Thoracic aorta (tissue), 2 donors: Measurements from ENCODE around the gene TRIM2. TPM values are rescaled to one million over a fixed set of nuclear protein-coding genes. Genes with fewer than 3 reads are reported as not detected.
A peak's percentile ranks its signal among the peaks of the same experiment; 100 is the strongest.

Experiments used
- ATAC-seq: fragments of 150-250 bp; one replicate; pipeline ENCODE4 v1.8.0; 2017; ENCODE audit warnings: low read depth; ENCODE audit not compliant: insufficient number of reproducible peaks, low FRiP score
- DNase-seq: peaks from one replicate; pipeline ENCODE4 v3.0.0-alpha.2; 2020; ENCODE audit warnings: low spot score
- H3K27ac ChIP-seq, 2 donors: fragments of 200-600 bp; sonication (generic); 1 replicate in 1 of 2; 2 replicates in 1 of 2; pipeline ENCODE4 v1.5.1; 2016; ENCODE audit warnings: mild to moderate bottlenecking in 2 of 2, moderate library complexity in 2 of 2
- H3K27me3 ChIP-seq: fragments of 200-600 bp; sonication (generic); replicated peaks from 2 replicates; pipeline ENCODE4 v1.6.0; 2016; ENCODE audit warnings: mild to moderate bottlenecking; ENCODE audit not compliant: insufficient read depth
- H3K36me3 ChIP-seq: fragments of 200-600 bp; sonication (generic); one replicate; pipeline ENCODE4 v1.5.1; 2016
- H3K4me1 ChIP-seq, 2 donors: fragments of 200-600 bp; sonication (generic); 1 replicate in 1 of 2; 2 replicates in 1 of 2; pipeline versions ENCODE4 v1.5.1 to v1.6.0; 2016; ENCODE audit warnings: low read depth in 2 of 2, mild to moderate bottlenecking in 1 of 2; ENCODE audit not compliant: control insufficient read depth in 1 of 2
- H3K4me3 ChIP-seq: fragments of 200-600 bp; sonication (generic); 2 replicates; pipeline ENCODE4 v1.5.1; 2016; ENCODE audit warnings: mild to moderate bottlenecking
- H3K9me3 ChIP-seq: fragments of 200-600 bp; sonication (generic); 2 replicates; pipeline ENCODE4 v1.5.1; 2016
- CTCF ChIP-seq: fragments of 200-600 bp; sonication (generic); IDR thresholded peaks from one replicate; pipeline ENCODE4 v1.5.1; 2019; ENCODE audit warnings: antibody characterized with exemption
- total RNA-seq, 2 donors: library from RNA; depleted of rRNA; stranded (reverse); fragments of >200 nt; gene quantifications; one replicate each; pipeline versions ENCODE4 v1.1.0 to v1.2.3, GENCODE V29; 2016

Gene TRIM2
- total RNA-seq, 2 donors from 2014 or later, result 31.7 to 41.3 TPM

- no peak for DNase-seq
- no peak for TF ChIP-seq CTCF
- H3K36me3 ChIP-seq, result no peaks in the 10 kb centered on the region
- H3K4me1 ChIP-seq, result peaks cover 17 to 30% of the 10 kb centered on the region in 2 donors
- peak overlapping the region; percentile 84 for H3K4me3 ChIP-seq
- no peaks in the 10 kb centered on the region for H3K27me3 ChIP-seq
- peak overlapping the region; percentile 78 to 86 for H3K27ac ChIP-seq
- peak; percentile 69 for ATAC-seq
- no peaks in the 10 kb centered on the region for H3K9me3 ChIP-seq
These were observed 18.6 kb downstream of the TRIM2 start for GRCh38 chr4:153222707-153223426.

- ATAC-seq, result no peak
- peaks cover 17 to 30% of the 10 kb centered on the region in 2 donors for H3K4me1 ChIP-seq
- DNase-seq, result no peak
- no peaks in the 10 kb centered on the region for H3K36me3 ChIP-seq
- H3K9me3 ChIP-seq, result no peaks in the 10 kb centered on the region
- peak overlapping the region; percentile 78 to 86 for H3K27ac ChIP-seq
- H3K27me3 ChIP-seq, result no peaks in the 10 kb centered on the region
- TF ChIP-seq CTCF, result no peak
- peak overlapping the region; percentile 84 for H3K4me3 ChIP-seq
These were observed 19.2 kb downstream of the TRIM2 start for GRCh38 chr4:153223427-153223801.

GRCh38 chr4:153223930-153224329, 19.7 kb downstream of the TRIM2 start:
- no peak for ATAC-seq
- DNase-seq, result no peak
- Histone ChIP-seq H3K27me3 (no peaks in the 10 kb centered on the region), H3K27ac (peak overlapping the region; percentile 78 to 86), H3K36me3 (no peaks in the 10 kb centered on the region), H3K4me1 (peaks cover 17 to 30% of the 10 kb centered on the region in 2 donors), H3K4me3 (peak overlapping the region; percentile 84), H3K9me3 (no peaks in the 10 kb centered on the region)
- no peak for TF ChIP-seq CTCF

- H3K36me3 ChIP-seq, result no peaks in the 10 kb centered on the region
- no peaks in the 10 kb centered on the region for H3K27me3 ChIP-seq
- peak overlapping the region; percentile 84 for H3K4me3 ChIP-seq
- no peak for ATAC-seq
- H3K9me3 ChIP-seq, result no peaks in the 10 kb centered on the region
- no peak for TF ChIP-seq CTCF
- DNase-seq, result no peak
- H3K4me1 ChIP-seq, result peaks cover 17 to 30% of the 10 kb centered on the region in 2 donors
- peak overlapping the region in 1 of 2 donors; percentile 78 for H3K27ac ChIP-seq
These were observed 20.2 kb downstream of the TRIM2 start for GRCh38 chr4:153224474-153224873.

GRCh38 chr4:153227469-153228075, 23.3 kb downstream of the TRIM2 start:
- Histone ChIP-seq H3K36me3 (no peaks in the 10 kb centered on the region), H3K27me3 (no peaks in the 10 kb centered on the region), H3K27ac (no peak overlapping the region), H3K4me3 (no peak overlapping the region), H3K4me1 (peaks cover 17 to 30% of the 10 kb centered on the region in 2 donors), H3K9me3 (no peaks in the 10 kb centered on the region)
- no peak for TF ChIP-seq CTCF
- DNase-seq (no peak), ATAC-seq (no peak)
